HS-5 (cell line): ENCODE results near the gene TIMP3.

Experiments
- DNase-seq: peaks from one replicate; pipeline ENCODE4 v3.0.0-alpha.2; 2012; ENCODE audit warnings: low read depth

TIMP3 gene

DNA sequence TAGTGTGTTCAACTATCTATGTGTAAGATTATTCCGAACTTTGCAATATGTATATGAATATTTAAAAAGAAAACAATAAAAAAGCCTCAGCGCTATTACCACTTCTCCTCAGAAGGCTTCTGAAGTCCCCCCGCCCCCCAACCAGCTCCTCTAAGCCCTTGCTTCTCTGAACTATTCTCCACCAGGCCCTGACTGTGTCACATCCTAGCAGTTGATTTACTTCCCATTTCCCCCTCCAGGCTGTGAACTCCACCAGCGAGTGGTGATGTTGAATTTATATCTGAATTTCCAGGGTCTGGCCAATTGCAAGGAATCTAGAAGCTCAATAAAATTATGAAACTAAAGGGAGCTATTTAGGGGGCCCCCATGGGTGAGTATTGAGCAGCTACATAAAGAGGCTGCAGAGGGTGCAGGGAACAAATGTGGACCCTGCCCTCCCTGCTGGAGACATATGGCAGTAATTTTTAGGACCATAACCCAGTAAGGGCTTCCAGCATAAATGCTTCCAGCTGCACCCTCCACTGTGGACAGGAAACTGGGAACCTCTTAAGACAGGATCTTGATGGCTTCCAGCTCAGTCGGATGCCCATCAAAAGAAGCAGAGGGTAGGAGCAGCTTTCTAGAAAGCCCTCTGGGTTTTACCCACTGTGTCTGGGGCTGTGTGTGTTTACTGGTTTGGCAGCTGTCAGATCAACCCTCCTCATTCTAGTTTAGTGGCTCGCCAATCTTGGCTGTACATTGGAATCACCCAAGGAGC, 81.4 kb downstream of the TIMP3 start:
- DNase-seq: no peak

DNA sequence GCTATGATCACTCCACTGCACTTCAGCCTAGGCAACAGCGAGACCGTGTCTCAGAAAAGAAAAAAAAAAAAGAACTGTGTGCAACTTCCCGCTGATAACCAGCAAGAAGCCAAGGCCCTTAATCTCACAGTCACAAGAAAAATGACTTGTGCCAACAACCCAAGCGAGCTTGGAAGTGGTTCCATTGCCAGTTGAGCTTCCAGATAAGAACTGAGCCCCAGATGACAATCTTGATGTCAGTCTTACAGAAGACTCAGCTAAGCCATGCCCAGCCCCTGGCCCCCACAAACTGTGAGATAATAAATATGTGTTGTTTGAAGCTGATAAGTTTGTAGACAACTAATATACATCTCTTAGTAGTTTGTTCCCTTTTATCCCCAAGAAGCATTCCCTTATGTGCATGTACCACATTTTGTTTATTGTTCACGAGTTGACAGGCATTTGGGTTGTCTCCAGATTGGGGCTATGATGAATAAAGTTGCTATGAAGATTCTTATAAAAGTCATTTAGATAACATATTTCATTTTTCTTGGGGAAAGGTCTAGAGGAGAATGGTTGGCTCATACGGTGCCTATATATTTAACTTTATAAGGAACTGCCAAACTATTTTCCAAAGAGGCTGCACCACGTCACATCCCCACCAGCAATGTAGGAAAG, 85.9 kb downstream of the TIMP3 start:
- no peak for DNase-seq

DNA sequence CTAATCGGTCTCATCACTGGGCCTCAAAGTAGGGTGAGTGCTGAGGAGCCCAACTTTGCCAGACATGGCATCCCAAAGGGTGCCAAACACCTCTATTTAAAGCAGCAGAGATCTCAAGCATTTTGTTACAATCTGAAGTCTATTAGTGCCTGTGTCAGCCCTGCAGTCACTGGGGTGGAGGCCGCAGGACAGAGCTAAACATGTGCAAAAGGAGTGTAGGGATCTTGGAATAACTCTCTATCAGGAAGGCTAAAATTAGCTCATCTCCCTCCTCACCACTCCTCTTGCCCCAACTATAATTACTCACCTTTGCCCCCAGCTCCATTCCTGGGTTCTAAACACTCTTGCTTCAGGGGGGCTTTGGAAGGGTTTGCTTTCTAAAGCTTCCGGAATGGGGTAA, 87.5 kb downstream of the TIMP3 start:
- DNase-seq: no peak

DNA sequence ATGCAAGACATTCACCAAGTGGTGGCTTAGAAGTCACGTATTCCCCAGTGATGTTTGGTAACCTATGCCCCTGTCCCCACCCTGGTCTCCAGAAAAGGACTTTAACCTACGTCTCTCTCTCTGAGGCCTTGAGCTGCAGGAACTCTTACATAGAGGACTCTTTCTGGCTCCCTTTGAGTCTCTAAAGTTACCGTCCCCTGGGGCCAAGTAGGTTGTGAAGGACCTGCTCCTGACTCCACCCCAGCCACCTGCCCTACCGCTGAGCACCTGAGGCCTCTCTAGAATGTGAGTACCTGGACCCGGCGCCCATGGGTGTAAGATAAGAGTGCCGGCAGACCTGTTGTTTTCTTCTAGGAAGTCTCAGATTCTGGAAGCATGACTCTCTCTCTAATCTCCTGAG, 95.4 kb downstream of the TIMP3 start:
- DNase-seq: no peak

DNA sequence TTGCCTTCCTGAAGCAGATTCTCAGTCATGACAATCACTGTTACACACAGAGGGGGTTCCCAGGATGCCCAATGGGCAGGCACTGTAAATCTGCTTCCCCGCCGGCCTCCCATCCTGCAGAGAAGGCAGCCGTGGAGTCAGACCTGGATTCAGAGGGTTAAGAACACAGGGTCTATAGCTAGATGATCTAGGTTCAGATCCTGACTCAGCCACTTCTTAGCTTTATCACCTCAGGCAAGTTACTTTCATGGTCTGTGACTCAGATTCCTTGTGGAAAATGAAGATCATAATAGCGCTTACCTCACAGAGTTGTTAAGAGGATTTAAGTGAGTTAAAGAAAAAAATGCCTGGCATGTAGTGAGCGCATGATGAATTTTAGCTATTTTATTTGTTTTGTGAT, 95.9 kb downstream of the TIMP3 start:
- no peak for DNase-seq

DNA sequence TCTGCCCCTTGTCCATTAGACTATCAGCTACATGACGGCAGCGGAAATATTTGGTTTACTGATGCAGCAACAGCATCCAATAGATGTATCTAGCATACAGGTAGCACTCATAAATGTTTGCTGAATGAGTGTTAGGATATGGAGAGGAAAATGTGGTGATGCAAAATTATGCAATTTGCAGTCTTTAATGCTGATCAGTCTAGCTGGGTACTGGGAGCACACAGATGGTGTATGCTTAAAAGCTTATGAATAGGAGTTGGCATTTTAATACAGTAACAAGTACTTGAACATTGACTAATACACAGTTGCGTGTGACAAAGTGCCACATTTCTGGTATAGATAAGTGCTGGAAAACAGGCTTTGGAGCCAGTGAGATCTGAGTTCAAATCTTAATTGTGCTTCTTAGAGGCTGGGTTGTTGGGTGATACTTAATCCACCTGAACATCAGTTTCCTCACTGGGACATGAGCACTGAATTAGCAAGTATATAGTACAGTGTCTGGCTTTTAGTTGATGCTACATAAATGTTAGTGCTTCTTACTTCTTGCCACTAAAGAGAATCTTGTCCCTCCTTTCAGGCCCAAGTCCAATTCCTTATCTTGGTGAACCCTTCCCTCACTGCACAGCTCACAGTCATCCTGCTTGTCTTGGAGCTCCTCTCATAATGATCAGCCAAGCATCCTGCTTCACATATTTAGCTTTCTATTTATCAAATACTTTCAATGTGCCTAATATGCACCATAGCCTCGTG, 99.6 kb downstream of the TIMP3 start:
- no peak for DNase-seq

DNA sequence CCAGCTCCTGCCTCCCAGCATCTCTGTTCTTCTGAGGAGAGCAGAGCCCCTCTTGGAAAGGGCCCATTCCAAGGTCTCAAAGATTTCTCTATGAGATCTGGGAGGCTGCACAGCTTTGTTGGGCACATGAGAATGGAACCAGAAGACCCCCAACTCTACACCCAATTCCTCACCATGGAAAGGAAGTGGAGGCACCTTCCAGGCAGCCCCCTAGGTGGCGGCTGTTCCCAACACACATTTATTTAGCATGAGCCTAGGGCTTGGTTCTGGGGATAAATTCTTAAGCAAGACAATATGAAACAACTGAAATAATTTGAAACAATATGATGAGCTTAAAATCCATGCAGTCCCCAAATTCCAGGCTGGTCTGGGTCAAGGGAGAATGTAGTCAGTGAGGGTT, 100.4 kb downstream of the TIMP3 start:
- DNase-seq: no peak

DNA sequence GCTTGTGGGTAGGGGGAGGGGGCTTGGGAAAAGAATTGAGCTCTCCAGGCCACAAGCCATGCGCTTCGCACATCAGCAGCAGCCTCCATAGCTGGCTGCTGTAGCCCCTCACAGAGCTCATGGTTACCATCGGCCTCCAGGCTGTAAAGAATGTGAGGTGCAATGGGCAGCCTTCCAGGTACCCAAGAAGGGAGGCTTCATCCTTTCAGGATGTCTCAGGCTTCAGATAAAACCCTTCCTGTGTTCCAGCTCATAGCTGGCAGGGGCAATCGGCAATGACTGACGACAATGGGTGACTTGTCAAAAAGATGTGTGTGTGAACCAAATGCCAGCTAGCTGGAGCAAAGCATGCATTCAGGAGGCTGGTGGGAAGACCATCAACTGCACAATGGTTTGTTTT, 102.0 kb downstream of the TIMP3 start:
- DNase-seq: no peak

DNA sequence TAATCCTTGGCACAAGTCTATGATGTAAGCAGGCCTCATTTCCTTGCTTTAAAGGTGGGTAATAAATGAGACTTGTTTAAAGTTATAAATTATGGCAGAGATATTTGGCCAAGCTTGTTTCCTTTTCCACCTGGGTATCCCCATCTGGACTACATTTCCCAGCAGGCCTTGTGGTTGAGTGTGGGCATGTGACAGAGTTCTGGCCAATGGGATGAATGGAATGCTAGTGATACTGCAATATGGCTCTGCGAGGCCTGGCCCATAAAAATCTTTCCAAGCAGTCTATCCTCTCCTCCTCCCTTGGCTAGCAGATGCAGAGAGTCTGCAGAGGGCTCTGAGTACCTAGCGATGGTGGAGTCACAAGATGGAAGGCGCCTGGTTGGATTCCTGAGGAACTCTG, 102.5 kb downstream of the TIMP3 start:
- no peak for DNase-seq

DNA sequence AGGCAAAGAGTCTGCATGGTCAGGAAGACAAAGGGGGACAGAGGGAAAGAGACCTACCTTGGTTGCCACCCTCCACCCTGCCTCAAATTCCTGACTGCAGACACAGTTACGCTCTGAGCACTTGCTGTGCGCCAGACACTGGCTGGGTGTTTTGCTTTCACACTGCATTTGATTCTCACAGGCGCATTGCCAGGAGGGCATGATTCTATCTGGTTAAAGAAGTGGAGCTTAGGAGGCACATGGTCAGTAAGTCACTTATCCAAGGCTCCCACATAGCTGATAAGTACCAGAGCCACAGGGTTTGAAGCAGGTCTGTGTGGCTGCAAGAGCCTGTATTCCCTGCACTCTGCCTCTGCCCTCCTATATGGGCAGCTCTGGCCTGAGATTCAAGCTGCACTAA, 103.9 kb downstream of the TIMP3 start:
- no peak for DNase-seq

DNA sequence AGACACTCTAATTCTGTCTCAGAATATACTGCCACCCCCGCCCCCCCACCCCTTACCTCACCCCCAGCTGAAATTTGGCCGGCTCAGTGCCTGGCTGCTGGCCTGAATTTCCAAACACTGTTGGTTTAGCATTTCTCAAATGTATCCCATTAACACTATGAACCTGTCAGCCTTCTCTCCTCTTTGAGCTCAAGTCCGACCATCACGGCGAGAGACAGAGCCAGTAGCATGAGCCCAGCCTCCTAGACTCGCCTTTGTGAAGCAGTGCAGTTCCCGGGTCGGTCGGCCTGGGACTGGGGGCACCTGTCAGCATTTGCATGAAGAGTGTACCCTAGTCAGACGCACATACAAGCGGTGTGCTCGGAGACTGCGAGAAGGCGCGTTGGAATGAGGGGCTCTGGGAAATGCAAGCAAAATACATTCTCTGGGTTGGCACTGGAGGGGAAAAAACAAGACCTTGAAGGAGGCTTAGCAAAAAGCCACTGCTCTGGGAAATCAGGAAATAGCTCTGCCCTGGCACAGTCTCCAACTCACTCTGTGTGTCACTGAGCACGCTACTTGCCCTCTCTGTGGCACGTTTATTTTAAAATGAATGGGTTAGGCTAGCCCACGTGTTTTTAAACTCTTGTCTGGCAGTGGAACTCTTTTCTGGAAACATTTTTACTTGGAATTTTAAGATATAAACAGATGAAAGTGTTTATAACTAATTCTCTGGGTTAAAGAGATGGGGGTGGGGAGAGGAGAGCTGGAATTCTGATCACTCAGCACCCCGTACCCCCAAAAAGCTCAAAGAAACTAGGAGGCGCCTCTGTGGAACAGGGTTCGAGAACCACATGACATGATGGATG, 108.3 kb downstream of the TIMP3 start:
- no peak for DNase-seq

DNA sequence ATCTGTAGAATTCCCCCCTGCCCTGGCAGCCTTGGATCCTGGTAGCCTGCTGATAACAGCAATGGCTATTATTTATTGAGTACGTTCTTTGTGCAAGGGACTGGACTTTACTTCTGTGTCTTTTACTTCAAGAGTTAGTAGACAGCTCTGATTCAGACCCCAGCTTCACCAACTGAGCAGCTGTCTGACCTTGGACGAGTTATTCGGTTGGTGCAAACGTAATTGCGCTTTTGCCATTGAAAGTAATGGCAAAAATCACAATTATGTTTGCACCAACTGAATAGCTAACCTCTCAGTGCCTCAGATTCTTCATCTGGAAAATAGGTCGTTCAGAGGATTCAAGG, 108.9 kb downstream of the TIMP3 start:
- no peak for DNase-seq

DNA sequence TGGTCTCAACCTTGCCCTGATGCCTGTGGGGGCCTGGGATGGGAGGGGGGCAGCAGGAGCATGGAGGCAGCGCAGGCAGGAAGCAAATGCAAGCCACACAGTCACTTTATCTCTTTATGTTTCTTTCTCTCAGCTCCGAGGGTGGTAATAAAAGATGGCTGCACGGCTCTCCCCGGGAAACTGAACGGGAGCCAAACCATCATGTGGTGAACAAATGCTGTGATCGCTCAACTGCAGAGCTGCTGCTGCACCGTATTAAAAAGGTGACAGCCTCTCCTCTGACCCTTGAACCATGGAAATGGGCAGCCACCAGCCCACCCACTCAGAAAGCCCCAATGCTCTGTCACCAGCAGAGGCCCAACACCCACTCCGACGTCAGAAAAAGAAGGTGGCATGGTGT, 110.0 kb downstream of the TIMP3 start:
- DNase-seq: no peak
